ENCODE results near the gene PACS2. TPM values are rescaled to one million over a fixed set of nuclear protein-coding genes. Genes with fewer than 3 reads are reported as not detected.
A peak's percentile ranks its signal among the peaks of the same experiment; 100 is the strongest.
"Not testable (repeated sequence)": the region's sequence is repeated elsewhere in the genome, so short reads cannot be mapped to it uniquely, and the experiment has no call there.

PACS2 gene
- total RNA-seq, 1 donor from 2014 or later: 67.7 TPM

DNA sequence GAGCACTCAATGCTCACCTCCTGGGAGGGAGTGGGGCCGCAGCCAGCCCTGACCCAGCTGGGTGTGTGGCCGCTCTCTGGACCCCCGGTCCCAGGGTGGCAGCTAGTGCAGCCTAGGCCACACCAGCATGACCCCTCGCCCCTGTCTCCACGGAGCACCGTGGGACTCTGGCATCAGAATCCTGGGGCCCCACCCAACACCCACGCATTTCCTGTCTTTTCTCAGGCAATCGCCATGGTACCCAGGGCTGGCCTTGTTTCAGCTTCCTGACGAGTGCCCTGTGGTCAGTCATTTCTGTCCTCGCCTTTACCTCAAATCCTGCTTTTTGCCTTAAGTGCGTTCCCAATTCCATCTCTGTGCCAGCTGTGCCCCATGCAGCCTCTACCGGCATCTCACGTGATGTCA lies 15.9 kb downstream of the PACS2 start:
- peak; percentile 45 for DNase-seq (ENCODE audit: low read depth)

GRCh38 chr14:105331575-105332349 lies 17.2 kb downstream of the PACS2 start:
- DNase-seq (ENCODE audit: low read depth): no peak

DNA sequence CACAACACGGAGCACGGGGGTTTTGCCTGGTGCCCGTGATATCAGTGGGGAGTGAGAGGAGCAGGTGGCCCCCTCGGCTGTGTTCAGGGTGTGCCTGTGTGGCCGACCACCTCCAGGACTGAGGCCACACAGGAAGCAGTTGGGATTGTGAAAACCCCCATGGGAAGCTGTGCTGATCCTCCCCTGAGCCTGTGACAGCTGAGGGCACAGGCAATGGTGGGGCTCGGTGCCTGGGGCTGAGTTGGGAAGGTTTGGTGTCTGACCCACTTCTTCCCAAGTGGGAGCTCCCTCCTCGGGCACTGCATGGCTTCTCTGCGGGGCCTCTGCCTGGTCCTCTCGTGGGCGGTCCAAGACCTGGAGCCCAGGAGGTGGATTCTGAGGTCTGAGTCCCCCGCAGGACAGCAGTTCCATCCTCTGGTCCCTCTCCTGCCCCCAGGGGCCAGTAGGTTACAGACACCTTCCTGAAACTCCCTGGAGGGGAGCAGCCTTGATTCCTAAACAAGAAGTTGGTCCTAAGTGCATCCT lies 17.9 kb downstream of the PACS2 start:
- no peak for DNase-seq (ENCODE audit: low read depth)

- no peak for DNase-seq (ENCODE audit: low read depth)
Measured at GRCh38 chr14:105333020-105333490, 18.5 kb downstream of the PACS2 start.

DNA sequence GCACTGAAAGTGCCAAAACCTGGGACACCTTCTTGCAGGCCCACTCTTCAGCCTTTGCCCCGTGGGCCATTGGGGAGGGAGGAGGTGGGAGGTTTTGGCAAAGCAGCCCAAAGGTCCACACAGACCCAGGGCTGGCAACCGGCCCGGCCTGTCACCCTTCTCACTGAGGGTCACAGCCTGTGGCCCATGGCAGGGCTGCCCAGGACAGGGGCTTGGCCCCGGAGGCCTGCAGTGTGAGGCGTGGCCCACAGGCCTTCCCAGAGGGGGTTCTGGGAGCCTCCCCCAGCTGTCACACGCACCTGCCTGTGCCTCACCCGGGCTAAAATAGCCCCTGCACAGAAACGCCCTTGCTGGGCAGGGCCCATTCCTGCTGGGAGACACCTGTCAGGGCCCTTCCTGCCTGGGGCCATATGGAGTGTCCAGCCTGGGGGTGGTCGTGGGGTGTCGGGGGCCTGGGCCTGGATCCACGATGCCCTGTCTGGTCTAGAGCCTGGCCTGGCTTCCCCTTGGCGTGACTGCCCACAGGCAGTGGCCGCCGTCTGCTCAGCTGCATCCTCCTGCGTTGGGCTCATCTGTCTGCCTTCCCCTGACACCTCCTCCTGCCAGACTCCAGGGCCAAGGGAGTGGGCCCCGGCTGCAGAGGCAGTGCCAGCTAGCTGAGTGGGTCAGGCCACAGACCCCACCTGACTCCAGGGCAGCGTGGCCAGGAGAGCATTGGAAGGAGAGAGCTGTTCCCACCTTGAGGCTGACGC lies 19.2 kb downstream of the PACS2 start:
- DNase-seq (ENCODE audit: low read depth): no peak

DNA sequence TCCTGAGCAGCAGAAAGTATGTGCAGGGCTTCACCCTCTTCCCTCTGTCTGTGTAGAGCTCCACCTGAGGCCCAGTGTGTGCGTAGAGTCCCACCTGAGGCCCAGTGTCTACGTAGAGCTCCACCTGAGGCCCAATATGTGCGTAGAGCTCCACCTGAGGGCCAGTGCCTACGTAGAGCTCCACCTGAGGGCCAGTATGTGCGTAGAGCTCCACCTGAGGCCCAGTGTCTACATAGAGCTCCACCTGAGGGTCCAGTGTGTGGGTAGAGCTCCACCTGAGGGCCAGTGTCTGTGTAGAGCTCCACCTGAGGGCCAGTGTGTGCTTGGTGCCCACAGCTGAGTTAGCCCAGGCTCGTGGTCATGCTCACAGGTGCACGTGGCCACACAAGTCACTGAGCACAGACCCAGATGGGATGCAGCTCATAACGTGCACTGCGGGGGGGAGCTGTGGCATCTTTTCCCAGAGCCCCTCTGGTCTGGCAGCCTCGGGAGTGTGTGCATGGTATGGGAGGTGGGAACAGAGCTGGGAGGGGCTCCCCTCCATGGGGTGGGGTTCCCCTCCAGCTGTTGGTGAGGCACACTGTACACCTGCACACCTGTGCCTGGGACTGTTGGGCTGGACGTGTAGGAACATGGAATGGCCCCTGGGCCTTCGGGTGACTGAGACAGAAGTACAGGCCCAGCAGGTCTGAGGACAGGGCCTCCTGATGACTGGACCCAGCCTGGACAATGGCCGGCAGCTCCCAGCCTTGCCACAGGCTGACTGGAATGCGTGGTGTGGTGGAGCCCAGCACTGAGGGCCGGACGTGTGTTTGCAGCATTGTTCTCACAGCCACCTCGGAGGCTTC lies 20.1 kb downstream of the PACS2 start:
- no peak for DNase-seq (ENCODE audit: low read depth)

GRCh38 chr14:105335231-105335542 lies 20.6 kb downstream of the PACS2 start:
- not testable (repeated sequence) for DNase-seq (ENCODE audit: low read depth)

DNA sequence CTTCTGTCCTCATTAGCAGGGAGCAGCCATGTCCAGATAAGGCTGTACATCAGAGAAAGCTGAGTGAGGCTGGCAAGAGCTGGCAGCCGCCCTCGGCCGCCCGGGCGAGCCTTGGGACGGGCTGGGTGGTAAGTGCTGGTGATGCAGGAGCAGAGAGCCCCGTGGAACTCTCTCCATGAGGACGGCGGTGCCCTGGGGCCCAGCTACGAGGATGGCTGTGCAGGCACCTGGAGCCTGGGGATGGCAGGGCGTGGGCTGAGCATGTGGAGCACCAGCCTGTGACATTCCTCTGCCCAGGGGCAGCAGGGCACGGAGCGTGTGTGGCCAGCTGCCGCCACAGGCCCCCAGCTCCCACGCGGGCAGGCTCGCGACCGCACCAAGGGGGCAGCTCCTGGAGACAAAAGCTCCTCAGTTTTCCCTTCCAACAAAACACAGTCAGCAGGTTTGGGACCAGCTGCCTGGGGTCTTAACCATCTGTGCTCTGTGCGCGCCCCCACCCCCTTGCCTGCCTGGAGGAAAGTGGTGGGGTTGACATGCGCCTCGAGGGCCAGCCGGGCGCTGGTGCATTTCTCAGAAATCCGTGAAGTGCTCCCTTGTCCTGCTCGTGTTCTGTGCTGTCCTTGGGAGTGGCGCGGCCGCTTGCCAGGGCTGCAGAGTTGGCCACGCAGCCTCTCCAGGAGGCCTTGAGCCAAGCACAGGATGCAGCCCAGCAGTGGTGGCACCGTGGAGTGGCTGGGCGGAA lies 21.4 kb downstream of the PACS2 start:
- DNase-seq (ENCODE audit: low read depth): no peak

GRCh38 chr14:105336477-105337287 lies 22.1 kb downstream of the PACS2 start:
- DNase-seq (ENCODE audit: low read depth): no peak

GRCh38 chr14:105337433-105337832 lies 22.9 kb downstream of the PACS2 start:
- DNase-seq (ENCODE audit: low read depth): no peak

GRCh38 chr14:105337966-105338741 lies 23.6 kb downstream of the PACS2 start:
- DNase-seq (ENCODE audit: low read depth): no peak

GRCh38 chr14:105340821-105341733 lies 26.5 kb downstream of the PACS2 start:
- no peak for DNase-seq (ENCODE audit: low read depth)

DNA sequence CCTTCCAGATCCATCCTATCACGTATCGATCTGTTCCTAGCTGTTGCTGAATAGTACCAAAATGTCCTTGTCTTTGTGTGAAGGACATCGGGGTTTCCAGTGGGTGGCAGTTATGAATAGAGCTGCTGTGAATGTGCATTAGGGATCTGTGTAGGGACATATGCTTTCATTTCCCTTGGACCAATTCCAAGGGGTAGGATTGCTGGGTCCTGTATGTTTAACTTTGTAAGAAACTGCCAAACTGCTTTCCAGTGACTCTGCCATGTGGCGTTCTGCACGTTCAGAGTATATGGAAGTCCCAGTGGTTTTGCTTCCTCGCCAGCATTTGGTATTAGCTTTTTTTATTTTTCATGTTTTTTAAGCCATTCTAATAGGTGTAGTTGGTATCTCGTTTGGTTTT lies 28.6 kb downstream of the PACS2 start:
- no peak for DNase-seq (ENCODE audit: low read depth)

DNA sequence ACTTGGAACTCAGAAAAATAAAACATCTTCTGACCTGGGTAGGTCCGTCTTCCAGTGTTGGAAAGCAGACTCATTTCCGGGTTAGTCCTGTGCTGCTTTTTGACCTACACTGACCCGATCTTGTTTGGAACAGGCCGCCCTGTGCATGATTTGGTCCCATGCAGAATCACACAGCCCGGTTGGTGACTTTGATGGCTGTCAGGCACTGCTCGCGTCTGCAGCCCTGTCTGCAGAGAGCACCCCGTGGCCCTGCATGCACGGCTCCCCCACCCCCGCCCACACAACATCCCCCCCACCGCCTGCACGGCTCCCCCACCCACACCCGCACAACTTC lies 31.6 kb downstream of the PACS2 start:
- DNase-seq (ENCODE audit: low read depth): peak; percentile 13

DNA sequence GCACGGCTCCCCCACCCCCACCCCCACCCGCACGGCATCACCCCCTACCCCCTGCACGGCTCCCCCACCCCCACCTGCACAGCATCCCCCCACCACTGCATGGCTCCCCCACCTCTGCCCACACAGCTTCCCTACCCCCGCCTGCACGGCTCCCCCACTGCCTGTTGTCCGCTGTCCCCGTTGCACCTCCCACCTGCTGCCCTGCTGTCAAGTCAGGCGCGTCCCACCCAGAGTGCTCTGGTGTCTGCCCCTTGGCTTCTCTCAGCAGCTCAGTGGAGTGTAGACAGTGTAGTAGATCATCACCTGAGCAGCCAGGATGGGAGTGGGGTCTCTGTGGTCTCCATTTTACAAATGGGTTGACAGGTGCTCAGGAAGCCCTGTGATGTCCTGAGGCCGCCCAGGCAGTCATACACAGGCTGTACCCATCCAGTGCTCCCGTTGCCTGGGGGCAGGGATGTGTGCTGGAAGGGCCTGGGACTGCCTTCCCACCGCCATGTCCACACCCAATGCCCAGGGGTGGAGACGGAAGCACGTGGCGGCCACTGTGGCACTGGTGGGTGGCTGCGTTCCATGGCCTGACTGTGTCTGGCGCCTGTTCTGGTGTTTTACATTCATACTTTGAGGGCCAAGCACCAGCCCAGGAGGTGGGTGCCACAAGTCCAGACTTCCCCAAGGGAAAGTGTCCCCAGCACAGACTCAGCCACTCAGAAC lies 32.5 kb downstream of the PACS2 start:
- DNase-seq (ENCODE audit: low read depth): no peak

- no peak for DNase-seq (ENCODE audit: low read depth)
Measured at GRCh38 chr14:105347587-105347968, 33.0 kb downstream of the PACS2 start.

GRCh38 chr14:105348169-105348944 lies 33.8 kb downstream of the PACS2 start:
- no peak for DNase-seq (ENCODE audit: low read depth)

All from renal cortical epithelial cell (primary cell).